ENCODE measurements around the gene MGMT. TPM values are rescaled to one million over a fixed set of nuclear protein-coding genes. Genes with fewer than 3 reads are reported as not detected.

MGMT gene
- total RNA-seq, 2 experiments from 2014 or later = 20.9 to 23.3 TPM

- Mint-ChIP-seq H3K4me1 (peaks cover 10% of the 10 kb centered on the region), H3K27ac (no peak overlapping the region), H3K4me3 (no peak overlapping the region), H3K36me3 (peaks cover 58% of the 10 kb centered on the region), H3K27me3 (no peaks in the 10 kb centered on the region), H3K9me3 (peaks cover 11% of the 10 kb centered on the region)
- DNase-seq = no peak
Observed at GRCh38 chr10:129497013-129497412, 30.0 kb downstream of the MGMT start.

GRCh38 chr10:129498680-129499079 is 31.6 kb downstream of the MGMT start:
- Mint-ChIP-seq H3K27ac (no peak overlapping the region), H3K4me3 (no peak overlapping the region), H3K27me3 (no peaks in the 10 kb centered on the region), H3K4me1 (peaks cover 5% of the 10 kb centered on the region), H3K36me3 (peaks cover 64% of the 10 kb centered on the region), H3K9me3 (peaks cover 7% of the 10 kb centered on the region)
- no peak for DNase-seq

- Mint-ChIP-seq H3K27ac (no peak overlapping the region), H3K27me3 (no peaks in the 10 kb centered on the region), H3K4me3 (no peak overlapping the region), H3K4me1 (peaks cover 3% of the 10 kb centered on the region), H3K9me3 (peaks cover 5% of the 10 kb centered on the region), H3K36me3 (peaks cover 60% of the 10 kb centered on the region)
- DNase-seq = no peak
Observed at GRCh38 chr10:129500617-129501339, 33.7 kb downstream of the MGMT start.

DNA sequence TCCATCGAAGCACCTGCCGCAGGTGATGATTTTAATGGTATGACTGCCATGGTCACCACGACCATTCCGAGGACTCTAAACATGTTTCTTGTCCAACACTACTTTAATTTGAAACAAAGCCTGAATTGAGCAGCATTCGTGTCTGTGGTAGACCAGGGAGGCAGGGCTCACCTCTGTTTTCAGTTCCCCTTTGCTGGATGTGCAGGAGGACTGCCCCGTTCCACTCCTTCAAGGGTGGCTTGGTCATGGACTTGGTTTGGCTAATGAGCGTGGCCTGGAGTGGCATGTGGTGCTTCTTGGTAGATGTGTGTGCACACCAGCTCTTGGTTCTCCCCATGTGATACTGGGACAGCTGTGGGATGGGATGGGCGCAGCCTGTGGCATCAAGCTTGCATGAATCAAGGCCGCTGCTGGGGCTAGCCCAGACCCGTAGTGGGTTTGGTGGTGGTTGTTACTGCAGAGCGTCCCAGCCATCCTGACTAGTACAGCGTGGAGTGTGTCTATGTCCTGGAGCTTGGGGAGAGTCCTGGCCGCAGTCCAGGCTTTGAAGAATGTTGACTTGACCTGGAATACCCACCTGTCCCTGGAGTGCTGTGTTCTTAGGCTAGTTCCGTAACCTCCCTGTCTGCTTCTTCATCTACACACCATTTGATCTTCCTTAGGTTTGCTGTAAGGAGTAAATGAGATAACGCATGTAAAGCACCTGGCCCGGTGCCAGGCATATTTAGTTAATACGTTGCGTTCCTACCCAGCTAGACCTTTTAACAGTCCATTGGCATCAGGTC is 34.8 kb downstream of the MGMT start:
- DNase-seq = no peak
- Mint-ChIP-seq H3K36me3 (peaks cover 64% of the 10 kb centered on the region), H3K27ac (no peak overlapping the region), H3K9me3 (peaks cover 11% of the 10 kb centered on the region), H3K4me1 (peaks cover 3% of the 10 kb centered on the region), H3K4me3 (no peak overlapping the region), H3K27me3 (no peaks in the 10 kb centered on the region)

GRCh38 chr10:129502448-129502847 is 35.4 kb downstream of the MGMT start:
- Mint-ChIP-seq H3K27me3 (no peaks in the 10 kb centered on the region), H3K4me1 (peaks cover 3% of the 10 kb centered on the region), H3K4me3 (no peak overlapping the region), H3K27ac (no peak overlapping the region), H3K36me3 (peaks cover 65% of the 10 kb centered on the region), H3K9me3 (peaks cover 16% of the 10 kb centered on the region)
- DNase-seq = no peak

DNA sequence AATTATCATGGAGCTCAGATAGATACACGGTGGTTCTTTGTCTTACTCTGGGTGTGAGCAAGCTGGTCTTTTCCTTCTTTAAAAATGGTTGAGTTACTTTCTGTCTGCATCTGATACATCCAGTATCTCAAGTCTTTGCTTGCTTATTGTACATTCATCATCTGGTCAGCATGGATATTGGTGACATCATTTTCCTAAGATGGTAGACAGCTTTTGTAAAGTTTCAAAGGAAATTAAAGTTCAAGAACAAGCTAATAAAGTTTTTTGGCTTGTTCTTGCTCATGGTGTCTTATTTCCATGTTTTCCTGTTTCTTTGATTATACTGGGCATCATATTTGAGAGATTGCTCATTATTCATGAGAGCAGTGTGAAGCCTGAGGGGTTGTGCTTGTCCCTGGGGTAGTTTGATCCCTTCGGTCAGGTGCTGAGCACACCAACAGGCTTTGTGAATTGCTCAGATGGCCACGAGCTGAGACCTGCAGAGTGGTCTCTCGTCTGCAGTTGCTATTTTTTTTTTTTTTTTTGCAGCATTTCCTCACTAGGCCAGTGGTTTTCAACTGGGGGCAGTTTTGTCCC is 38.5 kb downstream of the MGMT start:
- no peak overlapping the region for H3K4me3 Mint-ChIP-seq
- H3K9me3 Mint-ChIP-seq = peaks cover 25% of the 10 kb centered on the region
- H3K4me1 Mint-ChIP-seq = no peaks in the 10 kb centered on the region
- no peak for DNase-seq
- no peaks in the 10 kb centered on the region for H3K27me3 Mint-ChIP-seq
- H3K27ac Mint-ChIP-seq = no peak overlapping the region
- peaks cover 57% of the 10 kb centered on the region for H3K36me3 Mint-ChIP-seq

DNA sequence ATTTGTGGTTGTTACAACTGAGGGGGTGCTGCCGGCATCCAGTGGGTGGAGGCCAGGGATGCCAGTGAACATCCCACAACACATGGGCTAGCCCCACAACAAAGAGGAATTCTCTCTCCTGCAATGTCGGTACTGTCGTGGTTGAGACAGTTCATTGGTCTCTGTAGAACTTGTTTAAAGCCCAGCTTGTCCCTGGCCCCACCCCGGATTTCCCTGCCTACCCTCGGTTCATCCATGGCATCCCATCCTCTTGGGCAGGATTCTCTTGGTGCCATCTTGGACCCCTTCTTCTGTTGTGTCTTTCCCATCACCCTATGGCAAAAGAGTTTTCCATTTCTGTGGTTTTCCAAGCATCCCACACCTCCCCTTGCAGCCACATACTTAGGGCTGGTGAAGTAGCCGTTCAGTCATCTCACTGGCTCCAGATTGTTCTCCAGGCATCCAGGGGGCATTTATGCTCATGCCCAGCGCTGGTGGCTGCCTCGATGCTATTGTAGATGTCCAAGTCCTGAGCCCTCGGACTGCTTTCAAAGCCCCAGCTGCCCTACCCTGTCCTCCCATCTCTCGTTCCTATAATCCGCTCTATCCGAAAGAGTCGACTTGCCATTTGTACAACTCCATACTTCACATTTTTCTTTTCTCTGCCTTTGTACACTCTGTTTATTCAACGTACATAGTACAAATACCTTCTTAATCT is 39.2 kb downstream of the MGMT start:
- H3K4me3 Mint-ChIP-seq = no peak overlapping the region
- H3K27me3 Mint-ChIP-seq = no peaks in the 10 kb centered on the region
- no peak for DNase-seq
- no peak overlapping the region for H3K27ac Mint-ChIP-seq
- peaks cover 26% of the 10 kb centered on the region for H3K9me3 Mint-ChIP-seq
- peaks cover 54% of the 10 kb centered on the region for H3K36me3 Mint-ChIP-seq
- H3K4me1 Mint-ChIP-seq = no peaks in the 10 kb centered on the region

GRCh38 chr10:129507216-129507889 is 40.3 kb downstream of the MGMT start:
- no peaks in the 10 kb centered on the region for H3K4me1 Mint-ChIP-seq
- peaks cover 46% of the 10 kb centered on the region for H3K36me3 Mint-ChIP-seq
- H3K27me3 Mint-ChIP-seq = no peaks in the 10 kb centered on the region
- DNase-seq = no peak
- no peak overlapping the region for H3K4me3 Mint-ChIP-seq
- H3K27ac Mint-ChIP-seq = no peak overlapping the region
- H3K9me3 Mint-ChIP-seq = peaks cover 27% of the 10 kb centered on the region

DNA sequence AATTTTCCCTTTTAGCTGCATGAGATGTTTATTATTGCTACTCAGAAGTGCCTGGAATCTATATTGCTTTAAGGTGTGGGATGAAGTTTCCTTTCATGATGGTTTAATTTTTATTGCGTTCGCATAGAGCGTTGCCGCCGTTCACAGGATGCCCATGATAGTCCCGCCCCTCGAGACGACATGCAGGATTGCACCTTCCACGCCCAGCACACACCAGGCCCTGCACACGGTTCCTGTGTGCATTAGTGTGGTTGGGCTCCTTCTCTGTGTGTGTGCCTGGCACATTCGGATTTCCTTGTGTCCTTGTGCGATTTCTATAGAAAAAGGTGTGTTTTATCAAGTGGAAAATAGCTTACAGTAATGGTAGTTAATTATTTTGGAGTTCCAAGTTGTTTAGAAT is 42.1 kb downstream of the MGMT start:
- H3K4me1 Mint-ChIP-seq = peaks cover 4% of the 10 kb centered on the region
- no peak overlapping the region for H3K4me3 Mint-ChIP-seq
- H3K27me3 Mint-ChIP-seq = no peaks in the 10 kb centered on the region
- DNase-seq = no peak
- peaks cover 41% of the 10 kb centered on the region for H3K36me3 Mint-ChIP-seq
- no peak overlapping the region for H3K27ac Mint-ChIP-seq
- peaks cover 23% of the 10 kb centered on the region for H3K9me3 Mint-ChIP-seq

GRCh38 chr10:129509835-129510234 is 42.8 kb downstream of the MGMT start:
- Mint-ChIP-seq H3K27me3 (no peaks in the 10 kb centered on the region), H3K36me3 (peaks cover 40% of the 10 kb centered on the region), H3K4me3 (no peak overlapping the region), H3K4me1 (peaks cover 8% of the 10 kb centered on the region), H3K27ac (no peak overlapping the region), H3K9me3 (peaks cover 23% of the 10 kb centered on the region)
- DNase-seq = no peak

DNA sequence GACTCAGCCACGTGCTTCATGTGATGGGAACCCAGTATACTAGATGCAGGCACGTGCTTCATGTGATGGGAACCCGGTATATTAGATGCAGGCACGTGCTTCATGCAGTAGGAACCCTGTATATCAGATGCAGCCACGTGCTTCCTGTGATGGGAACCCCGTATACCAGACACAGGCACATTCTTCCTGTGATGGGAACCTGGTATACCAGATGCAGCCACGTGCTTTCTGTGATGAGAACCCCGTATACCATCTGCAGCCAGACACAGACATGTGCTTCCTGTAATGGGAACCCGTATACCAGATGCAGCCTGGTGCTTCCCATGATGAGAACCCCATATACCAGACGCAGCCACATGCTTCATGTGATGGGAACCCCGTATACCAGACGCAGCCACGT is 44.0 kb downstream of the MGMT start:
- Mint-ChIP-seq H3K4me3 (no peak overlapping the region), H3K27me3 (no peaks in the 10 kb centered on the region), H3K27ac (no peak overlapping the region), H3K4me1 (peaks cover 11% of the 10 kb centered on the region), H3K9me3 (peaks cover 23% of the 10 kb centered on the region), H3K36me3 (peaks cover 35% of the 10 kb centered on the region)
- no peak for DNase-seq

DNA sequence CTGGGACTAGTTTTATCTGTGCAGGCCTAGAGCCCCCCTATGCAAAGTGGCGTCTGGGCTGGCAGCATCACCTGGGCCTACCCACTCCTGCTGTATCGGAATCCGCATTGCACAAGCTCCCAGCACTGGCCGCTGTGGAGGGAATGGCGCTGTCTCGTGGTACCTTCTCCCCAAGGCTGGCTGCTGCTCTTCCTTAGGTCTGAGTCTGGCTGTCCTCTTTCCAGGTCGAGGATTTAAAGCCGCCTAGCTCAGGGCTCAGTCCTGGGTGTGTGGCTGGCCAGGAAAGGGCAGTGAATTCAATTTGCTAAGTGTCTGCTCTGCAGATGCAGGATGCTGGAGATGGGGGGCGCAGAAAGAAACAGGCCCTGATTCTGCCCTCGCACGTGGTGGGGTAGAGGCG is 44.7 kb downstream of the MGMT start:
- no peak for DNase-seq
- peaks cover 17% of the 10 kb centered on the region for H3K9me3 Mint-ChIP-seq
- peaks cover 29% of the 10 kb centered on the region for H3K36me3 Mint-ChIP-seq
- no peaks in the 10 kb centered on the region for H3K27me3 Mint-ChIP-seq
- H3K4me3 Mint-ChIP-seq = no peak overlapping the region
- peaks cover 14% of the 10 kb centered on the region for H3K4me1 Mint-ChIP-seq
- no peak overlapping the region for H3K27ac Mint-ChIP-seq

GRCh38 chr10:129513312-129513711 is 46.3 kb downstream of the MGMT start:
- no peak overlapping the region for H3K27ac Mint-ChIP-seq
- H3K9me3 Mint-ChIP-seq = peaks cover 7% of the 10 kb centered on the region
- peaks cover 16% of the 10 kb centered on the region for H3K4me1 Mint-ChIP-seq
- DNase-seq = no peak
- H3K4me3 Mint-ChIP-seq = no peak overlapping the region
- H3K27me3 Mint-ChIP-seq = no peaks in the 10 kb centered on the region
- peaks cover 19% of the 10 kb centered on the region for H3K36me3 Mint-ChIP-seq

GRCh38 chr10:129514568-129515451 is 47.8 kb downstream of the MGMT start:
- peaks cover 10% of the 10 kb centered on the region for H3K9me3 Mint-ChIP-seq
- no peaks in the 10 kb centered on the region for H3K27me3 Mint-ChIP-seq
- H3K27ac Mint-ChIP-seq = no peak overlapping the region
- peaks cover 16% of the 10 kb centered on the region for H3K4me1 Mint-ChIP-seq
- H3K4me3 Mint-ChIP-seq = no peak overlapping the region
- DNase-seq = no peak
- peaks cover 18% of the 10 kb centered on the region for H3K36me3 Mint-ChIP-seq

All from activated naive CD8-positive, alpha-beta T cell treated with anti-CD3 and anti-CD28 coated beads for 36 hours (primary cell).